GM19438 (cell line): ENCODE results near the gene LRRC37A.
"Not testable (repeated sequence)": the region's sequence is repeated elsewhere in the genome, so short reads cannot be mapped to it uniquely, and the experiment has no call there.

Experiments
- ATAC-seq: cut with Tn5 transposase; IDR thresholded peaks from one replicate; pipeline ENCODE4 v1.9.1; 2021; ENCODE audit warnings: low read depth; ENCODE audit not compliant: unreplicated experiment

LRRC37A gene

GRCh38 chr17:46286764-46287221 lies 8.1 kb upstream of the LRRC37A start:
- ATAC-seq, result not testable (repeated sequence)

GRCh38 chr17:46287587-46287986 lies 7.3 kb upstream of the LRRC37A start:
- not testable (repeated sequence) for ATAC-seq

- ATAC-seq, result peak; percentile 90
Observed at GRCh38 chr17:46290906-46291546, 3.9 kb upstream of the LRRC37A start.

GRCh38 chr17:46291618-46292017 lies 3.3 kb upstream of the LRRC37A start:
- ATAC-seq, result not testable (repeated sequence)

- not testable (repeated sequence) for ATAC-seq
Observed at GRCh38 chr17:46341220-46341619, 46.3 kb downstream of the LRRC37A start.

GRCh38 chr17:46342131-46342530 lies 47.2 kb downstream of the LRRC37A start:
- not testable (repeated sequence) for ATAC-seq

- ATAC-seq, result not testable (repeated sequence)
Observed at GRCh38 chr17:46348345-46348744, 53.4 kb downstream of the LRRC37A start.

GRCh38 chr17:46349060-46349459 lies 54.1 kb downstream of the LRRC37A start:
- not testable (repeated sequence) for ATAC-seq

- ATAC-seq, result not testable (repeated sequence)
Observed at GRCh38 chr17:46353856-46354255, 58.9 kb downstream of the LRRC37A start.

GRCh38 chr17:46361145-46361735 lies 66.3 kb downstream of the LRRC37A start:
- ATAC-seq, result not testable (repeated sequence)

- peak; percentile 91 for ATAC-seq
Observed at GRCh38 chr17:46361755-46362154, 66.8 kb downstream of the LRRC37A start, which contains the start of gene ARL17B. Gene ARL17B (minus strand): TSS chr17:46361766. CDS start chr17:46358397, 3,369 bp downstream.

GRCh38 chr17:46367520-46367919 lies 72.6 kb downstream of the LRRC37A start:
- ATAC-seq, result not testable (repeated sequence)

GRCh38 chr17:46372236-46373229 lies 77.6 kb downstream of the LRRC37A start:
- ATAC-seq, result peak; percentile 75

GRCh38 chr17:46373418-46373817 lies 78.5 kb downstream of the LRRC37A start:
- ATAC-seq, result not testable (repeated sequence)

GRCh38 chr17:46383118-46383517 lies 88.2 kb downstream of the LRRC37A start:
- not testable (repeated sequence) for ATAC-seq

GRCh38 chr17:46385491-46385890 lies 90.6 kb downstream of the LRRC37A start:
- not testable (repeated sequence) for ATAC-seq
